GM19463 (cell line): ENCODE measurements around the gene CMIP.

Experiments
- ATAC-seq: cut with Tn5 transposase; IDR thresholded peaks from one replicate; pipeline ENCODE4 v1.9.1; 2021; ENCODE audit warnings: mild to moderate bottlenecking, moderate library complexity; ENCODE audit not compliant: unreplicated experiment

CMIP gene

GRCh38 chr16:81477697-81478693, 33.4 kb downstream of the CMIP start:
- no peak for ATAC-seq

GRCh38 chr16:81478876-81479511, 34.4 kb downstream of the CMIP start:
- peak; percentile 46 for ATAC-seq

DNA sequence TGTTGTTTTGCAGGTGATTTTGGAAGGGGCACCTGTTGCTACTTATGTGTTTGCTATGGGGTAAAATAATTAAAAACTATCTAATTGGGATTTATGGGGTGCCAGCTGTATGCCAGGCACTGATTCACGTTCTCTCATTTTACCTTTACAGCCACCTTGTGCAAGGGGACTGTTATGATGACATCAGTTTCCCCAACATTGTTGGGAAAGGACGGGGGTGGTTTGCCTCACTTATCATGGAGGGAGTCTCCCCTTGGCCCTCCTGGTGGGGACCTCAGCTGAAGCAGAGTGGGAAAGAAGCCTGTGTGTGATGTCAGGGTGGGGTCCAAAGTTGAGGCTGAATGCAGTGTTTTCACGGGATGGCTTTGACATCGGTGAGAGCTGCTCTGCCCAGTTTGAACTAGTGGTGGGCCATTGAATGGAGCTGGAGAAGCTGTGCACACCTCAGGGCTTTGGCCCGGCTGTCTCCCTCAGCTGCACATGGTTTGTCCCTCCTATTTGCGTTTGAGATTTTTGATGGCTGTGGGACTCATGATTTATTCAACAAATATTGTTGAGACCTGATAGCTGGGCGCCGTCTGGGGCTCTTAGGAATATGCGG, 36.1 kb downstream of the CMIP start:
- peak; percentile 2 for ATAC-seq

- peak; percentile 82 for ATAC-seq
Observed at GRCh38 chr16:81481207-81481821, 36.7 kb downstream of the CMIP start.

DNA sequence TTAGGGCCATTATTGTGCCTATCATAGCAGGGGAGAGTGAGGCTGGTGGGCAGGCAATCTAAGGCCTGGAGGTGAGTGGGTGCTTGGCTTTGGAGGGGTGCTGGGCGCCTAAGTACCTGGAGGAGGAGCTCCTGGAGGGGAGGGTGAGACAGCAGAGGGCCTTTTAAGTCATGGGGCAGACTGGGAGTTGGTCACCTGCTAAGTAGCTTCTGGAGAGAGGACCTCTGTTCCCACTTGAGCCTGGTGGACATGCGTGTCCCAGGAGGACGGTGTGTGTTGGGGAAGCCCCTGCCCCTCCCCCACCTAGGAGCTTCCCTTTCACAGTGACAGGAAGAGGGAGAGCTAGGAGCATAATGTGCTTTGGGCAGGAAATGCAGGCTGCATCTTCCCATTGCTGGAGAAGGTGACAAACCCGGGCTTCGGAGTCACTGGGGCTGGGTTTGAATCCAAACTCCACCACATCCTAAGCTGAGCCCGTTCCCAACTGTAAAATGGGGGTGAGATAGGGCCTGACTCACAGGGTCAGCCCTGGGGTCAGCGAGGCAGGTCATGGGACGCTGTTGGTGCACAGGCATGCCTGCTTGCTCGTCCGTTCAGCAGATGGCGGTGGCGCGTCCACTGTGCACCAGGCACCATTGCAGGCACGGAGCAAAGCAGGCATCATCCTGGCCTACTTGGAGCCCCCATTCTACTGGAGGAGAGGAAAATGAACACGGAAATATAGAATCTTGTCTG, 37.9 kb downstream of the CMIP start:
- no peak for ATAC-seq

GRCh38 chr16:81483064-81483969, 38.7 kb downstream of the CMIP start:
- no peak for ATAC-seq

DNA sequence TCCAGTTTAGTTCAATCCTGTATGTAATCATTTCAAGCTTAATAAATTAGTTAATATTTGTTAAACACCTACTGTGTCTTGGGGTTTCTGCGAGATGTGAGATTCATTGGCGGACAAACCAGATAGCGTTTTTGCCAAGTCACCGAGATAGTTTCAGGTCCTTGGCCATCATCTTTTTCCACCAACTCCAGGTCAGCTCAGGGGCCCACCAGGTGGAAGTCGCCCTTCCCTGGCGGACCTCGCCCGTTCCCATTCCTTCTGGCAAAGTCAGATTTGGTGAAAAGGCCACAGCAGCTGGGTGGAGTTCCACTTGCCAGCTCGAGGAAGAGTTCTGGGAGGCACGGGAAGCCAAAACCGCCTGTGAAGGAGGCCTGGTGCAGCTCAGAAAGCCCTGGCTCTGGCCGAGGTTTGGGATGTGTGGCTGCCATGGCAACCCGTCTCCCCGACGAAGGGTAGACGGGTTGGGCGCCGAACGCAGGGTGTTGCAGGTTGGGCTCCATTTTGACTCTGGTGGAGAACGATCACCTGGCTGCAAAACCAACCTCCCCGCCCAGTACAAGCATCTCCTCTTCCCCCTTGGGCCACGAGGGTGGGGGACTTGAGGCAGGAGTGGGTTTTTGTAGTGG, 39.5 kb downstream of the CMIP start:
- no peak for ATAC-seq

- no peak for ATAC-seq
Observed at GRCh38 chr16:81484908-81485624, 40.5 kb downstream of the CMIP start.

DNA sequence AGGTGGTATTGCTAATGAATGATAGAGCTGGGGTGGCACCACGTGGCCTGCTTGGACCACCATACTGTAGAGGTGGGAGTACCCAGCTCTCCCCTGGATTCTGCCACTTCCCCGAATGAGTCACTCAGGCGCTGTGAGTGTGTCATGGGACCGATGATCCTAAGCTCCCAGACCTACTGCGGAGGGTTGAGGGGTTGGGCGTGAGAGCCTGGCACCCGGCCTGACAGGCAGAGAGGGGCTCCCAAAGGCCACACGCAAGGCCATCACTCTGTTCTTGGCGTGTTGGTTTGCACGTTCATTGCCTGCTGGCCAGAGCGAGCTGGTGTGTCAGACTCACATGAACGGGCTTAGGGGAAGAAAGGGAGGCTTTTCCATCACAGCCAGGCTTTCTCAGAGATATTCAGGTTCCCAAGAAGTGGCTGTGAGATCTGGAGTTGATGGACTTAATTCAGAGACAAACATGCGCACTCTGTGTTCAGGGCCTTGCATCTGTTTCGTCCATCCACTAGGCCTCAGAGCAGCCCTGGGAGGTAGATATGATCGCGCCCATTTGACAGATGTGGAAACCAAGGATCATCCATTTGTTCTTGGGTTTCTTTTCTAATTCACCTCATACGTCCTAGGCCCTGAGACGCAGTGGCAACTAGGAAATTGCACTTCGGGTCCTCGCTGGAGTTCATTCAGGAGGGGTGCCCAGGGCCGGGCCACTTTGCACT, 41.4 kb downstream of the CMIP start:
- no peak for ATAC-seq

DNA sequence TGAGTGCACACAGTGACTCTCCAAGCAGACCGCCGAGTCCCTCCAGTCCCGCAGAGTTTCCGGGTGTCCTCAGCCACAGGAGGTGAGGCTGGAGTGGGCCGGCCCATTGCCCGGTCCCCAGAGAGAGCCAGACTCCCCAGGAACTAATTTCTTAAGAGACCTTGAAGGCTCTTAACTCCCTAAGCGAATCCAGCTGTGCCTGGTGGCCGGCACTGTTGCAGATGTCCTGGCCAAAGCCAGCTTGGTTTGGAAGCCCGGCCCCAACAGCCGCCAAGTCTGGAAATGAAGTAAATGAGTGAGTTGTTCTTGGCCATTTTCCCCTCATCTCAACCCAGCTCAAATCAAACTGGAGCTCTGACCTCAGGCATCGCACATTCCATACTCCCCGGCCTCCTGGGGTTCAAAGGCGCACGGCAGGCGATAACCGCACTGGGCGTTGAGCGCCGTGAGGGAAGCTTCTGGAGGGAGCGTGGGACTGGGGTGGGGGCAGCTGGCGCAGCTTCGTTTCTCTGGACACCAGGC, 42.0 kb downstream of the CMIP start:
- no peak for ATAC-seq

DNA sequence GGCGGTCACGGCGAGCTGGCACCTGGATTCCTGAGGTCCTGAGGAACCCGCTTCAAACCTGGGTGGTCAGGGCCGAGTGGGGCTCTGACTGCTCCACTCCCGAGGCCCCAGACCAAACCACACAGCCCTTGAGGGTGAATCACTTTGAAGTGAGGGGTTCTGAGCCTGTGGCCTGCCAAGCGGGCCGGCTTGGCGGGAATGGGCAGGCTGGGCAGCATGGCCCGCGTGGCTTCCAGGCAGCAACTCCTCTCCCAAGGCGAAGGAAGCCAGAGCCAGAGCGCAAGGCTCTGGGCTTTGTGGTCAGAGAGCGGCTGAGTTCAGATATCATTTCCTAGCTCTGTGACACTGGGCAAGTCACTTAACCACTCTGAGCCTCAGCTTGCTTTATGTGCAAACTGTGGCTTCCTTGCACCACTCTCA, 42.7 kb downstream of the CMIP start:
- no peak for ATAC-seq

- no peak for ATAC-seq
Observed at GRCh38 chr16:81488687-81489411, 44.2 kb downstream of the CMIP start.

DNA sequence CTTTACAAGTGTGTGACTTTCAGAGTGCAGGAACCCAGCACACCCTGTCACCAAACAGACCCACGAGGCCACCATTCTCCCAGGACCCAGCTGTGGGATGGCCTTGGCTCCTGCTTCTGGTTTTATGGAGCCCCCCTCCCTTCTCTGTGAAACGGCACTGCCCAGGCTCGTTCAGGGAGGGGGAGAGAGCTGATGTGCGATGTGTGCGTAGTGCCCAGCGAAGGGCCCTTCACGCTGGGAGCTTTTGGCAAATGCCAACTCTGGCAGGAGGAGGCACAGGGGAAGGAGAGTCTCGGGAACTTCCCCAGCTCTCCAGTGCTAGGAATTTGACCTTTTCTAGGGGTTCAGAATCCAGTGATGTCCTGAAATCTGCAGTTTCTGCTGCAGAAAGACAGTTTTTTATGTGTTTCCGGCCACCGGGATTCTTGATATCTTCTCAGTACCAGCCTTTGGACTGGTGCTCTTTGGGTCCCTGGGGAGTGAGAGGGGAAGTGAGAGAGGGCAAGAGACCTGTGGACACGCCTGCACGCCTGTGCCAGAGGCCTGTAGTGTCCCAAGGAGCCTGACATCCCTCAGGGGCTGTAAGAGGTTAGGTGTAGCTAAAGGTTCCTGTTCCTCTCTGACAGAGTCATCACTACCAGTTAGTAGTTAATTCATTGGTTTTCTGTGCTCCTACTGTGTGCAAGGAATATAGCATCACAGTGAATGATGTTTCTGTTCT, 45.1 kb downstream of the CMIP start:
- no peak for ATAC-seq

- no peak for ATAC-seq
Observed at GRCh38 chr16:81491541-81492188, 47.1 kb downstream of the CMIP start.

DNA sequence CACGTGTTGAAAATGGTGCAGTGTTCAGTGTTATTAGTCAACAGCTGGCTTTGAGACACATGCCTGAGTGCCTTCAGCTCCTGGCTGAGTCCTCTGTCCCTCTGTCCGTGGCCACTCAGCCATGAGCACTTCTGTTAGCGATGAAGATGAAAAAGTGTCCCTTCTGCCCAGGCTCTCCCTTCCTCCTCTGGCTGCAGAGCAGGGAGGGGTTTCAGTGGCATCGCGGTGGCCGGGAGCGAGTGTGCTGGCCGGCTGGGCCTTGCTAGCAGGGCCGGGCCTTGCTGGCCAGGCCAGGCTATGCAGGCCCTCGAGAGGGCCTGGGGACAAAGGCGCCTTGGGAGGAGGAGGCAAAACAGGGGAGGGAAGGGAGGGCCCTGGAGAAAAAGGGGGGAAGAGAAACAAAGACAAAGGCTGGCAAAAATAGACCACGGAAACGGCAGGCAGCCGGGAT, 47.7 kb downstream of the CMIP start:
- ATAC-seq: no peak
